Glomerular endothelial cell (primary cell): Measurements from ENCODE around the gene TEX12. TPM values are rescaled to one million over a fixed set of nuclear protein-coding genes. Genes with fewer than 3 reads are reported as not detected.
"Not testable (repeated sequence)": the region's sequence is repeated elsewhere in the genome, so short reads cannot be mapped to it uniquely, and the experiment has no call there.

ENCODE experiments used
- DNase-seq: peaks from one replicate; pipeline ENCODE4 v3.0.0-alpha.2; 2011; ENCODE audit warnings: low read depth, low spot score; ENCODE audit errors: extremely low read depth
- total RNA-seq: library from RNA; depleted of rRNA; stranded (reverse); fragments of >200 nt; gene quantifications from 2 replicates; pipeline ENCODE4 v1.2.3, GENCODE V29; 2015

Gene TEX12
- total RNA-seq, 1 donor from 2014 or later = 0.23 TPM

- DNase-seq = no peak
These were observed 3.1 kb upstream of the TEX12 start, which contains the start of gene IL18 for GRCh38 chr11:112163875-112164685. IL18 (minus strand) TSS chr11:112164094; CDS start chr11:112155053, 9,041 bp downstream.

GRCh38 chr11:112165049-112165448 lies 2.1 kb upstream of the TEX12 start:
- DNase-seq = no peak

- no peak for DNase-seq
These were observed 610 bp upstream of the TEX12 start for GRCh38 chr11:112166562-112166961.

DNA sequence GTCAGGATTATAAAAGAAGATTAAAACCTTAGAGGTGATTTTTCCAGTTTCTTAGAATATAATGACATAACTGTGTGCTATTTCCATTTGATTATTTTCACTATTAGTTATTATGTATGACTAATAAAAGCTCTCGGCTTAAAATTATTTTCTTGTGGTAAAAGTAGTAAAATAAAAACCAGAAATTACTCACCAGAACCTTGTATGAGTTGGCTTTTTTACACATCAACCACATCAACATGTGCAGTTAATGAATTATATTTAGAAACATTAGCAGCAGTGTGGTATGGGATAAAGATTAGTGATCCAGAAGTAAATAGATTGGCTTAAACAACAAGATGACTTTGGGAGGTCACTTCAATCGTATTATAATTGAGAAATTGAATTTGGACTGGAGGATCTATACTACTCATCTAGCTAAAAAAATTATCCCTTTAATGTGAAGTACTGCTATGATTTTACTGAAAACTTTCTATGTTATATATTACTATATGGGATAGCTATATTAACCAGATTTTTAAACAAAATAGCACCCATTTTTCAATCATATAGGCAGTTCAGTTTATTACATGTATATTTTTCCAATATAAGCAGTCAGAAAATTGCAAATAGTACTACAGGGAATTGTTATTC lies 5.3 kb downstream of the TEX12 start:
- no peak for DNase-seq

DNA sequence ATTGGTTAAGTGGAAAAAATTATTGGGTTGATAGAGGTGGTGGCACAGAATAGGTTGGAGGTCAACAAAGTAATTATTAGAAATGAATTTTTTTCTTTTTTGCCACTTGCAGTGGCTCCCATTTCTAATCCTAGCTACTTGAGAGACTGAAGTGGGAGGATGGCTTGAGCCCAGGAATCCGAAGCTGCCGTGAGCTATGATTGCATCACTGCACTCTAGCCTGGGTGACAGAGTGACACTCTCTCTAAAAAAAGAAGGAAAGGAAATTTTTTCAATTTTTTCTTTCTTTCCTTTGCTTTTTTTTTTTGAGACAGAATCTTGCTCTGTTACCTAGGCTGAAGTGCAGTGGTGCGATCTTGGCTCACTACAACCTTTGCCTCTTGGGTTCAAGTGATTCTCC lies 6.0 kb downstream of the TEX12 start:
- DNase-seq = no peak

DNA sequence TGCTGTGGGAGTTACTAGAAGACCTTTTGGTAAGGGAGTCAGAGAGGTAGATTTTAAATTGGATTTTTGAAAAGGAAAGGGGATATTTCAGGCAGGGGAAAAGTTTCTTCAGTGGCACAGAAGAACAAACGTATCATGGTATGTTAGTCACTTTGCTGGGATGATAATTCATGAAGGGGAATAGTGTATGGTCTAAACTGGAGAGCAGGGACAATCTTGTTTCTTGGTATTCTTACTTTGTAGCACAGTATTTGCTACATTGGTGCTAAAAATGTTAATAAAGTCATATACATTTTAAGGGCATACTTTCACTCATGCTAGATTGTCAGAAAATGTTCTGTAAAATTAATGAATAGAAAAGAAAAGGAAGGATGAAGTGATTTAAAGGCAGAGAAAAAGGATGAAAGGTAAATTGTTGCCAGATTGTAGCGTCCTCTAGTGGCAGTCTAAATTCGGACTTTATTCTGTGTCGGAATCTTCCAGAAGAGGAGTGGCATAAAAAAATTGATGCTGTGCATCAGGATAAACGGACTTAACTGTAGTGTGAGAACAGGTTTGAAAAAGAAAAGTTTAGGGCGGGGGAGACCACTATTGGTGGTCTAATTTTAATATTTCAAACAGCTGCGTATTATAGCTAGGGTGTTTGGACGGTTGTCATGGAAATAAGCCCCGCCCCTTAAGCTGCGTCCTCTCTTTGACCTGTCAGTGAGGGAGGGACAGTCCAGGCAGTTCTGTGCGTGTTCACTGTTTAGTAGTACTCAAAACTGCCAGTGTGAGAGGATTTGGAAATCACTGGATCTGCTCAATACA lies 7.8 kb downstream of the TEX12 start, which contains the start of gene BCO2:
BCO2 (plus strand) TSS at position 724 of the 810 bp plus-strand sequence. CDS start 90 bp downstream, outside the sequence.
- DNase-seq = peak; percentile 44

GRCh38 chr11:112175599-112175952 lies 8.4 kb downstream of the TEX12 start:
- no peak for DNase-seq

DNA sequence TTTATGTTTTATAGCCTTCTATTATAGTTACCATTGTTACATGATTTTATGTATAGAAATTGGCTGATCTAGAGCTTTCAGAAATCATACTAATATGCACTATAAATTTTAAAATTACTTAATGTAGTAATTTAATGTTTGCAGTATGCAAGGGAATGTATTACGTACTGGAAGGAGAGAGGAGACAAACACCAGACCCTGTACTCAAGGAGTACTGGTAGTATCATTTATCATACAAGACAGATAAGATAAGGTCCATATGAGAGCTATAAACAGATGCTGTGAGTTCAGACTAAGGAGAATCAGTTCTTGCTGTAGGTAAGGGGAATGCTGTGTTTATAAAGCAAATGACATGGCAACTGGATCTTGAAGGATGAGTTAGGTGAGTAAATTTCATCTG lies 8.9 kb downstream of the TEX12 start:
- no peak for DNase-seq

DNA sequence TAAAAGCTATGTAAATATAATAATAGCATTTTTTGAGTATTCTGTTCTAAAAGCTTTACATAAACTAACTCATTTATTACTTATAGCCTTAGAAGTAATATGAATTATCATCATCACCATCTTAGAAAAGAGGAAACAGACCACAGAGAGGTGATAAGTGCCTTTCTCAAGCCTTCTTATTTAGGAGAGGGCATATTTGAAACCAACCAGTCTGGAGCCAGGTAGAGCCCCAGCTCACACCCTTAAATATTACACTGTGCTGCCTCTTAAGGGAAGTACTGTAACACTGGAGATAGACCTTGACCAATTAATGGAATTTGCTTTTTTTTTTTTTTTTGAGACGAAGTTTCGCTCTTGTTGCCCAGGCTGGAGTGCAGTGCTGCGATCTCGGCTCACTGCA lies 10.4 kb downstream of the TEX12 start:
- DNase-seq = no peak

- DNase-seq = no peak
These were observed 11.3 kb downstream of the TEX12 start for GRCh38 chr11:112178428-112178827.

DNA sequence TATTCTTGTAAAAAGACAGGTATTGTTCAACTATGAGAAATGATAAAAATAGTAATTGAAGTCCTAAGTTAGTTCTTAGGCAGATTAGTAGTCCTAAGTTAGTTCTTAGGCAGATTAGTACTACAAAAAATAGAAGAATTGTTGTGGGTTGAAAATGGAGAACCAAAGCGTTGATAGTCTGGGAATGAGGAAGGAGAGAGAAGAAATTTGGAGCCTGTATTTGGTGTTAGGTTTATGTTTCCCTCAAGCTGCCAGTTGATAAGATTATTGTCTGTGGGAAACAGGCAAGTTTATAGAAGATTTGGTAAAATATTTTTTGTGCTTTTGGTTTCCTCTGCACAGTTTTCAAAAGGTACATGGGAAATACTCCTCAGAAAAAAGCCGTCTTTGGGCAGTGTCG lies 11.8 kb downstream of the TEX12 start:
- no peak for DNase-seq

- no peak for DNase-seq
These were observed 12.4 kb downstream of the TEX12 start for GRCh38 chr11:112179601-112180000.

GRCh38 chr11:112182867-112183266 lies 15.7 kb downstream of the TEX12 start:
- no peak for DNase-seq

GRCh38 chr11:112185883-112186282 lies 18.7 kb downstream of the TEX12 start:
- no peak for DNase-seq

GRCh38 chr11:112186304-112186703 lies 19.1 kb downstream of the TEX12 start:
- DNase-seq = no peak

DNA sequence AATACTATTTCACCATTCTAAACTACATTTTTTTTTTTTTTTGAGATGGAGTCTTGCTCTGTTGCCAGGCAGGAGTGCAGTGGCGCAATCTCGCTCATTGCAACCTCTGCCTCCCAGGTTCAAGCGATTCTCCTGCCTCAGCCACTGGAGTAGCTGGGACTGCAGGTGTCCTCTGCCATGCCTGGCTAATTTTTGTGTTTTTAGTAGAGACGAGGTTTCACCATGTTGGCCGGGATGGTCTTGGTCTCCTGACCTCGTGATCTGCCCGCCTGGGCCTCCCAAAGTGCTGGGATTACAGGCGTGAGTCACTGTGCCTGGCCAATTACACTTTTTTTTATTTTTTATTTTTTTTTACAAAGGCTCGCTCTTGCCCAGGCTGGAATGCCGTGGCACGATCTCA lies 27.9 kb downstream of the TEX12 start:
- DNase-seq = not testable (repeated sequence)

DNA sequence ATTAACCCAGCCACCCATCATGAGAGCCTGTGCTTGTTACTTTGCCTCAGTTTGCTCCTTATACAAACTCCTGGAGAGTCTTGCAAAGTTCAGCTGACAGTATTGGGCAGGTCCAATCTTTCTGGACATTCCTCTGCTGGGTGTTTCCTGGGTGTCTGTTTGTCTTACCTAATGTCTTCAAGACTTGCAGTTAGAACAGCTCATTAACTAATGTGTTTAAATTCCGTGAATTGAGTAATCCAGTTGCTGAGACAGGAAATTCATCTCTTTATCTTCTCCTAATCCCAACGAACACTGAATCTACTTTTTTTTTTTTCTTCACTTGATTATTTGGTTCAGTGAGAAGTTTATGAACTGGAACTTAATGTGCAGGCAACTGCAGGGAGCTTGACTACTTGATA lies 28.8 kb downstream of the TEX12 start:
- no peak for DNase-seq

- DNase-seq = no peak
These were observed 29.4 kb downstream of the TEX12 start for GRCh38 chr11:112196519-112197087.

DNA sequence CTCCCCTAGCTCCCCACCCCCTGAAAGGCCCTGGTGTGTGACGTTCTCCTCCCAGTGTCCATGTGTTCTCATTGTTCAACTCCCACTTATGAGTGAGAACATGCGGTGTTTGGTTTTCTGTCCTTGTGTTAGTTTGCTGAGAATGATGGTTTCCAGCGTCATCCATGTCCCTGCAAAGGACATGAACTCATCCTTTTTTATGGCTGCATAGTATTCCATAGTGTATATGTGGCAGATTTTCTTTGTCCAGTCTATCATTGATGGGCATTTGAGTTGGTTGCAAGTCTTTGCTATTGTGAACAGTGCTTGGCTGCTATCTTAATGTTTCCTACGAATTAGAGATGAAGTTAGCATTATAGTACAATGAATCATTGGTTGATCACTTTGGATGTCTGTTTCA lies 31.9 kb downstream of the TEX12 start:
- not testable (repeated sequence) for DNase-seq

GRCh38 chr11:112200252-112200651 lies 33.1 kb downstream of the TEX12 start:
- no peak for DNase-seq

DNA sequence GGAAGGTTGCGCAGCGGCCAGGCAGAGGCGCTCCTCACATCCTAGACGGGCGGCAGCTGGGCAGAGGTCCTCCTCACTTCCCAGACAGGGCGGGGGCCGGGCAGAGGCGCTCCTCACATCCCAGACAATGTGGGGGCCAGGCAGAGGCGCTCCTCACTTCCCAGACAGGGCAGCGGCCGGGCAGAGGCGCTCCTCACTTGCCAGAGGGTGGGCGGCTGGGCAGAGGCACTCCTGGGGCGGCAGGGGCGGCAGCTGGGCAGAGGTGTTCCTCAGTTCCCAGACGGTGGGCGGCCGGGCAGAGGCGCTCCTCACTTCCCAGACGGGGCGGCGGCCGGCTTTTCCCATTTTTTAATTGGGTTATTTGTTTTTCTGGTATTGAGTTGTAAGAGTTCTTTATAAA lies 38.9 kb downstream of the TEX12 start:
- no peak for DNase-seq
